CD8-positive, alpha-beta memory T cell (primary cell): ENCODE measurements around the gene PRKD3. TPM values are rescaled to one million over a fixed set of nuclear protein-coding genes. Genes with fewer than 3 reads are reported as not detected.
A peak's percentile ranks its signal among the peaks of the same experiment; 100 is the strongest.

Source experiments
- CTCF ChIA-PET: fragments of 350-600 bp; sonication (Branson Sonifier 250); formaldehyde crosslinking; loops from one replicate; lab custom pipeline; 2021; ENCODE audit warnings: antibody characterized with exemption; lab: Charles Lee
- POLR2A ChIA-PET: fragments of 350-600 bp; sonication (Branson Sonifier 250); formaldehyde crosslinking; loops from one replicate; lab custom pipeline; 2021; ENCODE audit warnings: antibody characterized with exemption; lab: Charles Lee
- DNase-seq, 5 donors: peaks; one replicate each; pipeline versions ENCODE4 v3.0.0 to v3.0.0-alpha.2; 2020 to 2022; ENCODE audit warnings: mixed read lengths in 1 of 5
- H3K27ac ChIP-seq: one replicate; pipeline ENCODE4 v1.7.0; 2013; ENCODE audit warnings: low read depth, mild to moderate bottlenecking, low read length, moderate library complexity
- H3K27me3 ChIP-seq: 2 replicates; pipeline ENCODE4 v1.7.0; 2013; ENCODE audit warnings: low read length, mild to moderate bottlenecking; ENCODE audit not compliant: insufficient read depth, poor library complexity, severe bottlenecking
- H3K36me3 ChIP-seq: 2 replicates; pipeline ENCODE4 v1.7.0; 2013; ENCODE audit warnings: mild to moderate bottlenecking, low read length, moderate library complexity; ENCODE audit not compliant: insufficient read depth
- H3K4me1 ChIP-seq: 2 replicates; pipeline ENCODE4 v1.7.0; 2013; ENCODE audit warnings: mild to moderate bottlenecking, low read length, moderate library complexity; ENCODE audit not compliant: insufficient read depth
- H3K4me3 ChIP-seq: 2 replicates; pipeline ENCODE4 v1.7.0; 2013; ENCODE audit warnings: mild to moderate bottlenecking, low read length
- H3K9me3 ChIP-seq: 2 replicates; pipeline ENCODE4 v1.7.0; 2013; ENCODE audit warnings: mild to moderate bottlenecking, low read length
- H3K27ac Mint-ChIP-seq, 8 donors: one replicate each; pipeline ENCODE4 v1.8.0; 2020 to 2021; ENCODE audit warnings: mixed read lengths in 8 of 8, mild to moderate bottlenecking in 6 of 8, inconsistent platforms in 3 of 8, moderate library complexity in 3 of 8
- H3K27me3 Mint-ChIP-seq, 2 donors: one replicate each; pipeline ENCODE4 v1.8.0; 2020 to 2021; ENCODE audit warnings: mixed read lengths in 2 of 2, mild to moderate bottlenecking in 1 of 2, moderate library complexity in 1 of 2
- H3K36me3 Mint-ChIP-seq, 3 donors: one replicate each; pipeline ENCODE4 v1.8.0; 2020 to 2021; ENCODE audit warnings: mixed read lengths in 3 of 3, inconsistent platforms in 1 of 3, mild to moderate bottlenecking in 1 of 3
- H3K4me1 Mint-ChIP-seq, 3 donors: one replicate each; pipeline ENCODE4 v1.8.0; 2020 to 2021; ENCODE audit warnings: mixed read lengths in 3 of 3, inconsistent platforms in 1 of 3, mild to moderate bottlenecking in 1 of 3
- H3K4me3 Mint-ChIP-seq, 7 donors: one replicate each; pipeline ENCODE4 v1.8.0; 2020 to 2021; ENCODE audit warnings: mixed read lengths in 7 of 7, mild to moderate bottlenecking in 6 of 7, moderate library complexity in 4 of 7, inconsistent platforms in 2 of 7
- H3K9me3 Mint-ChIP-seq, 5 donors: one replicate each; pipeline ENCODE4 v1.8.0; 2020 to 2022; ENCODE audit warnings: mixed read lengths in 5 of 5, mild to moderate bottlenecking in 3 of 5, moderate library complexity in 2 of 5, inconsistent platforms in 1 of 5
- polyA plus RNA-seq: library from polyadenylated mRNA; unstranded; fragments of 300-500 nt; fragmentation: Illumina TruSeq; gene quantifications from one replicate; pipeline ENCODE4 v1.2.3, GENCODE V29; 2021
- total RNA-seq, 2 experiments: library from RNA; stranded (reverse); gene quantifications; one replicate each; pipeline ENCODE4 v1.2.3, GENCODE V29; 2021

PRKD3 gene
- total and polyA plus RNA-seq, 3 experiments from 2014 or later, result 22.9 to 38.4 (median 38.3) TPM

DNA sequence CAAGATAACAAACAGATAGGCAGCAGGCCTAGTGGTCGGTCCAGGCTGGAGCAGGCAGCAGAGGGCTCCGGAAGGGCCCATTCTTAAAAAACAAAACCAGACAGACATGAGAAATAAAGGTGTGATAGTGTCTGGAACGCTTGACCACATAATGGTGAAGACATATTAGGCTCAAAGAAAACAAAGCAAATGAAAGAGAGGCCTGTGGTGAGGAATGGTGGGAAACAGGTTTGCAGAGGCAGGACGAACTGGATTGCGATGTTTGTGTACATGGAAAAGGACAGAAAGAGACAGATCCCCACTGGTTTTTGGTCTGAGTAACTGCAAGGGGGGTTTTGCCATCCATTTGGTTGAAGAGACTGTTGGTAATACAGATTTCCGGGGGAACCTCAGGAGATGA lies 39.7 kb upstream of the PRKD3 start:
- no peak overlapping the region for H3K27ac ChIP-seq
- Mint-ChIP-seq H3K27me3 (peaks cover 4 to 7% of the 10 kb centered on the region in 2 donors), H3K36me3 (peaks cover 0 to 2% (median 0%) of the 10 kb centered on the region in 3 donors), H3K4me3 (no peak overlapping the region), H3K4me1 (peaks cover 0 to 18% (median 11%) of the 10 kb centered on the region in 3 donors), H3K27ac (no peak overlapping the region), H3K9me3 (no peaks in the 10 kb centered on the region)
- H3K4me1 ChIP-seq, result peaks cover 30% of the 10 kb centered on the region
- H3K36me3 ChIP-seq, result no peaks in the 10 kb centered on the region
- H3K9me3 ChIP-seq, result no peaks in the 10 kb centered on the region
- CTCF ChIA-PET, result interaction anchor here (0.7 kb wide), 1 partner anchor 32 kb away, joined by 3 read pairs; no protein-coding TSS in a partner anchor
- no peak for DNase-seq
- H3K4me3 ChIP-seq, result no peak overlapping the region
- no peaks in the 10 kb centered on the region for H3K27me3 ChIP-seq
- POLR2A ChIA-PET, result no interaction called here

GRCh38 chr2:37361994-37362698 lies 37.5 kb upstream of the PRKD3 start:
- Histone ChIP-seq H3K27ac (no peak overlapping the region), H3K4me1 (peaks cover 17% of the 10 kb centered on the region), H3K36me3 (no peaks in the 10 kb centered on the region), H3K9me3 (no peaks in the 10 kb centered on the region), H3K4me3 (no peak overlapping the region), H3K27me3 (no peaks in the 10 kb centered on the region)
- ChIA-PET CTCF (interaction anchor here (1.0 kb wide), 1 partner anchor 15 kb away, joined by 3 read pairs; no protein-coding TSS in a partner anchor), POLR2A (no interaction called here)
- no peaks in the 10 kb centered on the region for H3K9me3 Mint-ChIP-seq
- peaks cover 0 to 6% (median 0%) of the 10 kb centered on the region in 3 donors for H3K4me1 Mint-ChIP-seq
- peaks cover 2 to 10% of the 10 kb centered on the region in 2 donors for H3K27me3 Mint-ChIP-seq
- H3K4me3 Mint-ChIP-seq, result no peak overlapping the region
- DNase-seq, result no peak
- peaks cover 0 to 2% (median 0%) of the 10 kb centered on the region in 3 donors for H3K36me3 Mint-ChIP-seq
- no peak overlapping the region for H3K27ac Mint-ChIP-seq

DNA sequence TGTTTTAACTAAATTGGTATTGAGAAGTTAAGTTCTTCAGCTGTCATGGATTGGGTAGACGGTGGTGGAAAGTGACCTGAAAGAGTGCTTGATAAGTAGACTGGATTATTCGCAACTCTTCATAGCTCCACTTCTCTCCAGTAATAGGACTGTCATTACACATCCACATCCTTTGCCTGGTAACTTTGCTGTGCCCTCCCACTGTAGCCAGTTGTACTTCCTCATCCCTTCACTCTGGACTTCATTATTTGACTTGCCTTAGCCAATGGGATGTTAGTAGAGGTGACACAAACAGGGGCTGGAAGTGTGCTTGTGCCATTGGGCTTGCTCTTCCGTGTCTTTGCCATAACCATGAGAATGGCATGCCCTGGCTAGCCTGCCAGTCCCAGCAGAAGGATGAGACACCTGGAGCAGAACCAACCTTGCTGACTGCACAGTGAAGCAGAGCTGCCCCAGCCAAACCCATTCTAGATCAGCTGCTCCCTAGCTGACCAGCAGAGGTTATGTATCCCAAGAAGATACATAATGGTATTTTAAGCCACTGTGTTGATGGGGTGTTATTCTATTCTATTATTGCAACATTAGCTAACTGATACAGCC lies 36.7 kb upstream of the PRKD3 start:
- H3K9me3 ChIP-seq, result no peaks in the 10 kb centered on the region
- H3K4me3 ChIP-seq, result no peak overlapping the region
- Mint-ChIP-seq H3K36me3 (peaks cover 0 to 2% (median 0%) of the 10 kb centered on the region in 3 donors), H3K9me3 (no peaks in the 10 kb centered on the region), H3K4me3 (no peak overlapping the region), H3K27me3 (peaks cover 2 to 12% of the 10 kb centered on the region in 2 donors), H3K4me1 (no peaks in the 10 kb centered on the region), H3K27ac (no peak overlapping the region)
- H3K27me3 ChIP-seq, result no peaks in the 10 kb centered on the region
- no peak overlapping the region for H3K27ac ChIP-seq
- ChIA-PET CTCF (interaction anchor here (1.0 kb wide), 1 partner anchor 16 kb away, joined by 3 read pairs; no protein-coding TSS in a partner anchor), POLR2A (no interaction called here)
- H3K4me1 ChIP-seq, result peaks cover 9% of the 10 kb centered on the region
- DNase-seq, result no peak
- no peaks in the 10 kb centered on the region for H3K36me3 ChIP-seq

DNA sequence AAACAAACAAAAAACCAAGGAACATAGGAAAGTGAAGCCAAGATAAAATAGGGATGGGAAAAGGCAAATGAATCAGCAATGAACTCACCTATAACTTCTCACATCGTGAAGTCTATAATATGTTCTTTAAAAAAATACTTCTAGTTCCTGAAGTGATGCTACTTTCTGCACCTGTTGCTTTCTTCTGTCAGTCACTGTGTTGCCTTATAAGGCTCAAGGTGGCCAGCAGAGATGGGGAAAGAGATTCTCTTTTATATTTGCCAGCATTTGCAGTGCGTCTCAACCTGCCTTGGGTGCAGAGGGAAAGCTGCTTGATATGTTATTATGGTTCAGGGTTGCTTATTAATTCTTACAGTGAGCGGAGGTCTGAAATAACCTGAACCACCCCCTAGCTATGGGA lies 33.8 kb upstream of the PRKD3 start:
- H3K4me1 ChIP-seq, result no peaks in the 10 kb centered on the region
- no peaks in the 10 kb centered on the region for H3K36me3 Mint-ChIP-seq
- H3K9me3 ChIP-seq, result no peaks in the 10 kb centered on the region
- no peak overlapping the region for H3K4me3 ChIP-seq
- H3K27me3 ChIP-seq, result no peaks in the 10 kb centered on the region
- H3K27ac ChIP-seq, result no peak overlapping the region
- no peak overlapping the region for H3K4me3 Mint-ChIP-seq
- no peaks in the 10 kb centered on the region for H3K4me1 Mint-ChIP-seq
- DNase-seq, result no peak
- H3K9me3 Mint-ChIP-seq, result no peaks in the 10 kb centered on the region
- CTCF ChIA-PET, result no interaction called here
- H3K36me3 ChIP-seq, result no peaks in the 10 kb centered on the region
- H3K27ac Mint-ChIP-seq, result no peak overlapping the region
- POLR2A ChIA-PET, result no interaction called here
- H3K27me3 Mint-ChIP-seq, result peaks cover 9 to 25% of the 10 kb centered on the region in 2 donors

GRCh38 chr2:37357530-37357929 lies 32.9 kb upstream of the PRKD3 start:
- Mint-ChIP-seq H3K27ac (no peak overlapping the region), H3K4me1 (no peaks in the 10 kb centered on the region), H3K4me3 (no peak overlapping the region), H3K36me3 (no peaks in the 10 kb centered on the region), H3K27me3 (peaks cover 9 to 32% of the 10 kb centered on the region in 2 donors), H3K9me3 (no peaks in the 10 kb centered on the region)
- Histone ChIP-seq H3K27me3 (no peaks in the 10 kb centered on the region), H3K36me3 (no peaks in the 10 kb centered on the region), H3K4me3 (no peak overlapping the region), H3K4me1 (no peaks in the 10 kb centered on the region), H3K27ac (no peak overlapping the region), H3K9me3 (no peaks in the 10 kb centered on the region)
- DNase-seq, result no peak
- CTCF ChIA-PET, result no interaction called here
- POLR2A ChIA-PET, result no interaction called here

GRCh38 chr2:37357069-37357468 lies 32.4 kb upstream of the PRKD3 start:
- Mint-ChIP-seq H3K27ac (no peak overlapping the region), H3K4me1 (no peaks in the 10 kb centered on the region), H3K36me3 (no peaks in the 10 kb centered on the region), H3K4me3 (no peak overlapping the region), H3K27me3 (peaks cover 9 to 33% of the 10 kb centered on the region in 2 donors), H3K9me3 (no peaks in the 10 kb centered on the region)
- H3K4me3 ChIP-seq, result no peak overlapping the region
- POLR2A ChIA-PET, result no interaction called here
- H3K4me1 ChIP-seq, result no peaks in the 10 kb centered on the region
- no peak for DNase-seq
- no peak overlapping the region for H3K27ac ChIP-seq
- no peaks in the 10 kb centered on the region for H3K9me3 ChIP-seq
- CTCF ChIA-PET, result no interaction called here
- no peaks in the 10 kb centered on the region for H3K36me3 ChIP-seq
- H3K27me3 ChIP-seq, result no peaks in the 10 kb centered on the region

- Histone ChIP-seq H3K27ac (no peak overlapping the region), H3K9me3 (no peaks in the 10 kb centered on the region), H3K36me3 (no peaks in the 10 kb centered on the region), H3K4me3 (no peak overlapping the region), H3K27me3 (no peaks in the 10 kb centered on the region), H3K4me1 (no peaks in the 10 kb centered on the region)
- Mint-ChIP-seq H3K36me3 (no peaks in the 10 kb centered on the region), H3K27me3 (peaks cover 9 to 33% of the 10 kb centered on the region in 2 donors), H3K4me1 (no peaks in the 10 kb centered on the region), H3K27ac (peak overlapping the region in 1 of 8 donors; percentile 48), H3K9me3 (no peaks in the 10 kb centered on the region), H3K4me3 (no peak overlapping the region)
- ChIA-PET CTCF (no interaction called here), POLR2A (no interaction called here)
- DNase-seq, result no peak
Observed at GRCh38 chr2:37356299-37356698, 31.7 kb upstream of the PRKD3 start.

DNA sequence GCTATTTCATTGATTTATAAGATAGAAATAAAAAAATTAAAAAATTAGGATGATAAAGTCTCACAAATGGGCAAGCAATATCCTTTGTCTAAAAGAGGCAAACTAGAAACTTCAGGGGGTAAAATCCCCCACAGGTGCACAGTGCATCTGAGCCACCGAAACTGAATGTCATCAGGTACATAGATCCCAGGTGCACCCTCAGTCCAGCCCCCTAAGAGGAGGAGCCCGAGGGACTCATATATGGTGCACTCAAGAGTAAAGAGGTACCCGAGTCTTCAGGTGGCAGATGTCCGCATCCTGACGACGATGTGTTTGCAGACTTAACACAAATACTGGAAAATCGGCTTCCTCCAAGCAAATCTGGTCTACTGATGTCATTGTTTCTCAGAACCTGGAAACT lies 31.1 kb upstream of the PRKD3 start:
- no peak overlapping the region for H3K27ac Mint-ChIP-seq
- no peaks in the 10 kb centered on the region for H3K9me3 ChIP-seq
- CTCF ChIA-PET, result no interaction called here
- H3K36me3 ChIP-seq, result no peaks in the 10 kb centered on the region
- no peak for DNase-seq
- POLR2A ChIA-PET, result no interaction called here
- H3K9me3 Mint-ChIP-seq, result no peaks in the 10 kb centered on the region
- no peaks in the 10 kb centered on the region for H3K4me1 Mint-ChIP-seq
- H3K4me3 ChIP-seq, result no peak overlapping the region
- no peak overlapping the region for H3K27ac ChIP-seq
- H3K36me3 Mint-ChIP-seq, result no peaks in the 10 kb centered on the region
- H3K27me3 Mint-ChIP-seq, result peaks cover 9 to 33% of the 10 kb centered on the region in 2 donors
- no peaks in the 10 kb centered on the region for H3K4me1 ChIP-seq
- H3K27me3 ChIP-seq, result no peaks in the 10 kb centered on the region
- H3K4me3 Mint-ChIP-seq, result no peak overlapping the region
